Pancreas (tissue), 10 donors: ENCODE measurements around the gene SCEL. TPM values are rescaled to one million over a fixed set of nuclear protein-coding genes. Genes with fewer than 3 reads are reported as not detected.

Source experiments
- ATAC-seq, 4 donors: fragments of 200-7000 bp; cut with Tn5 transposase; one replicate each; pipeline versions ENCODE4 v1.8.0 to v1.9.1; 2020; ENCODE audit warnings: mild to moderate bottlenecking in 4 of 4, moderate library complexity in 4 of 4
- DNase-seq, 6 donors: peaks; one replicate each; pipeline ENCODE4 v3.0.0-alpha.2; 2020
- FAIRE-seq: peaks from 2 replicates; lab custom pipeline; 2012; peaks lifted over from hg19 to GRCh38; lab: Jason Lieb, UNC
- H3K27ac ChIP-seq, 4 donors: fragments of 200-600 bp; sonication (generic); 1 replicate in 3 of 4; 2 replicates in 1 of 4; pipeline versions ENCODE4 v1.5.0 to v1.8.0; 2020
- H3K27me3 ChIP-seq, 4 donors: fragments of 200-600 bp; one replicate each; pipeline ENCODE4 v1.8.0; 2021
- H3K36me3 ChIP-seq, 3 donors: fragments of 200-600 bp; sonication (generic) in 1 of 3; one replicate each; pipeline versions ENCODE4 v1.5.0 to v1.8.0; 2020 to 2021
- H3K4me1 ChIP-seq, 3 donors: fragments of 200-600 bp; one replicate each; pipeline ENCODE4 v1.8.0; 2021
- H3K4me3 ChIP-seq, 4 donors: fragments of 200-600 bp; sonication (generic) in 2 of 4; one replicate each; pipeline versions ENCODE4 v1.5.0 to v1.8.0; 2020 to 2021
- H3K9me3 ChIP-seq, 4 donors: fragments of 200-600 bp; one replicate each; pipeline ENCODE4 v1.8.0; 2021
- CTCF ChIP-seq, 4 donors: fragments of 200-600 bp; sonication (generic) in 3 of 4; IDR thresholded peaks; one replicate each; pipeline versions ENCODE4 v1.5.0 to v1.8.0; 2021; ENCODE audit warnings: antibody characterized with exemption in 4 of 4
- WGBS, 2 donors: extraction: QIAGEN DNeasy Blood & Tissue Kit; methylation state at CpG; one replicate each; pipeline ENCODE4 v1.1.7; 2013; 5-methylcytosine and 5-hydroxymethylcytosine counted together
- intact Hi-C, 3 donors: fragments of 100-400 bp; cut with DNase I; formaldehyde crosslinking; loops; one replicate each; pipeline versions ENCODE4 v1.11.1 to v1.14.2; 2022
- polyA plus RNA-seq, 2 donors: library from polyadenylated mRNA; stranded (reverse); fragments of 200-250 nt; gene quantifications; one replicate each; pipeline ENCODE4 v1.2.3, GENCODE V29; 2013
- total RNA-seq, 6 donors: library from RNA; stranded (reverse); fragmentation: NEBNext Ultra II Directional in 4 of 6; extraction: Animal tissue kit (Norgen Biotek cat#: 25700) in 4 of 6; gene quantifications; one replicate each; pipeline versions ENCODE4 v1.2.1 to v1.2.4, GENCODE V29; 2021 to 2023
- donor health status: healthy with polysubstance abuse.
- donor health status: DM: no; HTN: no; CAD: no; lungs with moderate emphysema.
- donor health status: DM: no; HTN: no; CAD: no.
- donor health status: control.
- donor health status: control.
- donor health status: Bipolar disorder and iron deficiency.
- donor health status: DM: yes; HTN: yes; CAD: no.
- donor health status: DM: no; HTN: no; CAD: no.
- donor health status: DM: no; HTN: no; CAD: no.
- donor health status: DM: yes; HTN: yes; CAD: no.

SCEL gene
- total and polyA plus RNA-seq, 8 donors = 0.04 to 0.18 (median 0.14) TPM; not detected in 2

- intact Hi-C loops = no loop called here
- WGBS, 2 donors = 80 to 82% methylated on average over 4 of the region's 4 CpGs
- DNase-seq (no peak), FAIRE-seq (no peak), ATAC-seq (no peak)
- Histone ChIP-seq H3K9me3 (no peaks in the 10 kb centered on the region), H3K27me3 (no peaks in the 10 kb centered on the region), H3K4me1 (no peaks in the 10 kb centered on the region), H3K36me3 (no peaks in the 10 kb centered on the region), H3K27ac (no peak overlapping the region), H3K4me3 (no peak overlapping the region)
- no peak for TF ChIP-seq CTCF (IDR thresholded peaks at IDR 0.05)
Observed at GRCh38 chr13:77519808-77520207, 15.7 kb upstream of the SCEL start.

GRCh38 chr13:77521194-77521593 lies 14.3 kb upstream of the SCEL start:
- DNase-seq = no peak
- intact Hi-C loops = no loop called here
- H3K4me3 ChIP-seq = no peak overlapping the region
- no peak for TF ChIP-seq CTCF (IDR thresholded peaks at IDR 0.05)
- 57 to 67% methylated on average over 2 of the region's 2 CpGs for WGBS, 2 donors
- no peaks in the 10 kb centered on the region for H3K27me3 ChIP-seq
- no peak for FAIRE-seq
- no peaks in the 10 kb centered on the region for H3K36me3 ChIP-seq
- peak in 1 of 4 donors; percentile 20 for ATAC-seq
- no peak overlapping the region for H3K27ac ChIP-seq
- no peaks in the 10 kb centered on the region for H3K9me3 ChIP-seq
- no peaks in the 10 kb centered on the region for H3K4me1 ChIP-seq

- H3K4me1 ChIP-seq = no peaks in the 10 kb centered on the region
- no peaks in the 10 kb centered on the region for H3K27me3 ChIP-seq
- DNase-seq (peak in 1 of 6 donors; percentile 9), ATAC-seq (peak in 3 of 4 donors; percentile 69 to 84 (median 73)), FAIRE-seq (no peak)
- no peaks in the 10 kb centered on the region for H3K9me3 ChIP-seq
- H3K36me3 ChIP-seq = no peaks in the 10 kb centered on the region
- no peak overlapping the region for H3K4me3 ChIP-seq
- 25 to 33% methylated on average over 3 of the region's 3 CpGs for WGBS, 2 donors
- H3K27ac ChIP-seq = no peak overlapping the region
- intact Hi-C loops = no loop called here
- TF ChIP-seq CTCF (IDR thresholded peaks at IDR 0.05) = no peak
Observed at GRCh38 chr13:77521595-77522367, 13.7 kb upstream of the SCEL start.

- H3K4me1 ChIP-seq = no peaks in the 10 kb centered on the region
- H3K36me3 ChIP-seq = no peaks in the 10 kb centered on the region
- H3K27me3 ChIP-seq = no peaks in the 10 kb centered on the region
- no peak overlapping the region for H3K4me3 ChIP-seq
- TF ChIP-seq CTCF (IDR thresholded peaks at IDR 0.05) = no peak
- ATAC-seq (no peak), DNase-seq (no peak), FAIRE-seq (no peak)
- WGBS, 2 donors = 76 to 79% methylated on average over 3 of the region's 3 CpGs
- no peaks in the 10 kb centered on the region for H3K9me3 ChIP-seq
- H3K27ac ChIP-seq = no peak overlapping the region
- intact Hi-C loops = no loop called here
Observed at GRCh38 chr13:77522444-77522843, 13.1 kb upstream of the SCEL start.

GRCh38 chr13:77523386-77523785 lies 12.1 kb upstream of the SCEL start:
- Histone ChIP-seq H3K27ac (no peak overlapping the region), H3K36me3 (no peaks in the 10 kb centered on the region), H3K4me1 (no peaks in the 10 kb centered on the region), H3K9me3 (no peaks in the 10 kb centered on the region), H3K27me3 (no peaks in the 10 kb centered on the region), H3K4me3 (no peak overlapping the region)
- FAIRE-seq (no peak), ATAC-seq (no peak), DNase-seq (no peak)
- intact Hi-C loops = no loop called here
- no peak for TF ChIP-seq CTCF (IDR thresholded peaks at IDR 0.05)
- 79 to 90% methylated on average over 4 of the region's 4 CpGs for WGBS, 2 donors
